OCI-LY1 (cell line): ENCODE measurements around the gene RCBTB1.

ENCODE experiments used
- H2AFZ ChIP-seq: fragments of 200-600 bp; sonication (generic), shearing (Covaris generic); 2 replicates; pipeline ENCODE4 v1.6.0; 2014; ENCODE audit warnings: antibody characterized with exemption, mild to moderate bottlenecking, low read length
- H3F3A ChIP-seq: fragments of 200-600 bp; sonication (generic), shearing (Covaris generic); 2 replicates; pipeline ENCODE4 v1.6.0; 2014; ENCODE audit warnings: mild to moderate bottlenecking, antibody characterized with exemption, low read length, moderate library complexity; ENCODE audit not compliant: insufficient read depth
- H3K27ac ChIP-seq: fragments of 200-600 bp; sonication (generic); 2 replicates; pipeline ENCODE4 v1.5.1; 2014; ENCODE audit warnings: low read length, mixed run types, mild to moderate bottlenecking, low read depth; ENCODE audit not compliant: poor library complexity, severe bottlenecking
- H3K27me3 ChIP-seq: fragments of 200-600 bp; sonication (generic); 2 replicates; pipeline ENCODE4 v1.6.0; 2014; ENCODE audit warnings: antibody characterized with exemption, mild to moderate bottlenecking, low read length, moderate library complexity; ENCODE audit not compliant: insufficient read depth
- H3K36me3 ChIP-seq: fragments of 200-600 bp; sonication (generic); 2 replicates; pipeline ENCODE4 v1.6.1; 2014; ENCODE audit warnings: mild to moderate bottlenecking, antibody characterized with exemption, low read length, moderate library complexity, mixed read lengths; ENCODE audit not compliant: insufficient read depth
- H3K4me1 ChIP-seq: fragments of 200-600 bp; sonication (generic); 2 replicates; pipeline ENCODE4 v1.5.1; 2014; ENCODE audit warnings: mild to moderate bottlenecking, low read length, moderate library complexity; ENCODE audit not compliant: insufficient read depth, severe bottlenecking
- H3K4me2 ChIP-seq: fragments of 200-600 bp; sonication (generic), shearing (Covaris generic); 2 replicates; pipeline ENCODE4 v1.6.1; 2014; ENCODE audit warnings: low read length
- H3K4me3 ChIP-seq: fragments of 200-600 bp; sonication (generic); 2 replicates; pipeline ENCODE4 v1.5.1; 2014; ENCODE audit warnings: low read length, low read depth, mild to moderate bottlenecking, mixed read lengths; ENCODE audit not compliant: poor library complexity, severe bottlenecking
- H3K79me2 ChIP-seq: fragments of 200-600 bp; shearing (Covaris generic); 2 replicates; pipeline ENCODE4 v1.6.1; 2016; ENCODE audit warnings: mixed run types, low read length, mixed read lengths; ENCODE audit not compliant: insufficient read depth
- H3K9ac ChIP-seq: fragments of 200-600 bp; sonication (generic), shearing (Covaris generic); 2 replicates; pipeline ENCODE4 v1.6.1; 2014; ENCODE audit warnings: mild to moderate bottlenecking, low read length, mixed read lengths
- H3K9me2 ChIP-seq: fragments of 200-600 bp; sonication (generic), shearing (Covaris generic); 2 replicates; pipeline ENCODE4 v1.6.1; 2014; ENCODE audit warnings: low read depth, mild to moderate bottlenecking, low read length, mixed read lengths
- H3K9me3 ChIP-seq: fragments of 200-600 bp; shearing (Covaris generic); 2 replicates; pipeline ENCODE4 v1.6.1; 2014; ENCODE audit warnings: low read length, mixed read lengths
- H4K20me1 ChIP-seq: fragments of 200-600 bp; sonication (generic), shearing (Covaris generic); 2 replicates; pipeline ENCODE4 v1.6.0; 2016; ENCODE audit warnings: mild to moderate bottlenecking, low read length; ENCODE audit not compliant: insufficient read depth
- CTCF ChIP-seq: fragments of 200-600 bp; sonication (generic), shearing (Covaris generic); IDR thresholded peaks from 2 replicates; pipeline ENCODE4 v1.5.1; 2017; ENCODE audit warnings: mild to moderate bottlenecking, antibody characterized with exemption, low read length, moderate library complexity, mixed read lengths
- EZH2 ChIP-seq: fragments of 200-600 bp; sonication (generic), shearing (Covaris generic); IDR thresholded peaks from 2 replicates; pipeline ENCODE4 v1.8.0; 2017; ENCODE audit warnings: borderline replicate concordance, mixed run types, mild to moderate bottlenecking, antibody characterized with exemption, low read length, moderate library complexity, mixed read lengths

Gene RCBTB1

DNA sequence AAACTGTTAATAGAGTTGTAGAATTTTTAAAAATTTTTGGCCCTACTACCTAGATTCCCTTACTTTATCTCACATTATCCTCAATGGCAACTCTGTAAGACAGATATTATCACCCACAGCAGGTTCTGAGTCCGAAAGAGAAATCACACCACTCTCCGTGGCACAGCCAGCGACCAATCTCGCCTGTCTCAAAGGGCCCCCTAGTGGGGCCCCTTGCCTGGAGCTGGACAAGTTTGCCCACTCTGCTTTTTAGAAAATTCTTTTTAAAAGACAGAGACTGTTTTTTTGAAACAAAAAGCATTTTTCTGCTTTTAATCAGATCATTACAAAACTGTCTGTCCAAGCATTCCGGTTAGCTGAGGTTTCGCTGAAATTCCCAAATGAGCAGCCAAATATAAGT is 67.9 kb downstream of the RCBTB1 start:
- Histone ChIP-seq H3K36me3 (peaks cover 68% of the 10 kb centered on the region), H4K20me1 (no peaks in the 10 kb centered on the region), H3K4me2 (no peak overlapping the region), H3F3A (no peaks in the 10 kb centered on the region), H3K27me3 (no peaks in the 10 kb centered on the region), H3K27ac (no peak overlapping the region), H3K4me1 (peaks cover 7% of the 10 kb centered on the region), H3K9me3 (no peaks in the 10 kb centered on the region), H3K9me2 (no peaks in the 10 kb centered on the region), H3K4me3 (no peak overlapping the region), H3K79me2 (no peaks in the 10 kb centered on the region), H2AFZ (no peak overlapping the region), H3K9ac (no peak overlapping the region)
- TF ChIP-seq EZH2, result no peak
- peak; percentile 69 for TF ChIP-seq CTCF

GRCh38 chr13:49516467-49516866 is 68.9 kb downstream of the RCBTB1 start:
- no peaks in the 10 kb centered on the region for H3K9me2 ChIP-seq
- H2AFZ ChIP-seq, result no peak overlapping the region
- H3K9me3 ChIP-seq, result no peaks in the 10 kb centered on the region
- H3K27me3 ChIP-seq, result no peaks in the 10 kb centered on the region
- H3K79me2 ChIP-seq, result no peaks in the 10 kb centered on the region
- H3K4me2 ChIP-seq, result no peak overlapping the region
- no peak for TF ChIP-seq CTCF
- TF ChIP-seq EZH2, result no peak
- H3K4me1 ChIP-seq, result no peaks in the 10 kb centered on the region
- no peak overlapping the region for H3K9ac ChIP-seq
- no peak overlapping the region for H3K27ac ChIP-seq
- H3F3A ChIP-seq, result no peaks in the 10 kb centered on the region
- H3K36me3 ChIP-seq, result peaks cover 61% of the 10 kb centered on the region
- no peaks in the 10 kb centered on the region for H4K20me1 ChIP-seq
- no peak overlapping the region for H3K4me3 ChIP-seq

GRCh38 chr13:49512578-49512977 is 72.8 kb downstream of the RCBTB1 start:
- Histone ChIP-seq H3K4me2 (no peak overlapping the region), H3K4me3 (no peak overlapping the region), H3K27me3 (no peaks in the 10 kb centered on the region), H3K4me1 (no peaks in the 10 kb centered on the region), H3K79me2 (no peaks in the 10 kb centered on the region), H3K36me3 (peaks cover 61% of the 10 kb centered on the region), H3K9me3 (no peaks in the 10 kb centered on the region), H4K20me1 (no peaks in the 10 kb centered on the region), H3K9ac (no peak overlapping the region), H3F3A (no peaks in the 10 kb centered on the region), H3K27ac (no peak overlapping the region), H2AFZ (no peak overlapping the region), H3K9me2 (no peaks in the 10 kb centered on the region; the same call in 1 of the 2 replicates)
- no peak for TF ChIP-seq CTCF
- TF ChIP-seq EZH2, result no peak
